ENCODE results near the gene CAMK1.

DNA sequence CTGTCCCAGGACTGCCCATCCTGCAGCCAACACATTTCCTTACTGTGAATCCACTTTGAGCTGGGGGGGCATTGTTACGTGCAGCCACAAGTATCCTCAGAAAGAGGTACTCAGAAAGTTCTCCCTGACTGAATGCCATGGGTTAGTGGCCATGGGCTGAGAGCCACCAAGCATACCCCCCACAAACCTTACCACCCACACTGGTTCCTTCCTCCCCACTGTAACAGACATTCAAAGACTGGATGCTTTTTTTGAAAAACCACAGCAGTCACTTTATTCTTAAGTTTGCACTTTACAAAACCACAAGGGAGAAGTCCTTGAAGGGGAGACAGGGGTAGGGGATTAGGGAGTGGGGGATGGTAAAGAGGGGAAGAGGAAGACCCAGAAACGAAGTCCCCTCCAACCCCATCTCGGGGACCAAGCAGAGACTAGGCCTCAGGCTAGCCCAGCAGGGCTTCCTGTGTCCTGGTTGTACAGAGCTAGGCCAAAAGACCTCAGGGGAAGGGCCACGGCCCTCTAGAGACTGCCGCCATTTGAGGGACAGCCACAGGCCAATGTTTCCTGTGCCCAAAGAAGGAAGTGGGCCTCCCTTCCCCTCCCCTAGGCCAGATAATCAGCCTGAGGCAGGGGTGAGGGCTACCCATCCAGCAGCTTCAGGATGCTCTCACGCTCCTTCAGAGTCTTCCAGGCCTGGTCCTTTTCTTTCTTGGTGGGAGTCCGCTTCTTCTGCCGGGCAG, 10.1 kb upstream of the CAMK1 start:
- no peak for TF ChIP-seq POLR2A (IDR thresholded peaks at IDR 0.05)
- no peak for TF ChIP-seq CTCF (IDR thresholded peaks at IDR 0.05)

Data from esophagus squamous epithelium (tissue), 4 donors.